ENCODE measurements around the gene GPR78.

GRCh38 chr4:8585721-8586212, 5.6 kb downstream of the GPR78 start:
- TF ChIP-seq CTCF (tag by site-specific recombination; IDR thresholded peaks at IDR 0.05), result no peak
- no peak for TF ChIP-seq ZNF24 (tag by site-specific recombination; IDR thresholded peaks at IDR 0.05)
- TF ChIP-seq PBX3 (CRISPR knock-in tag; IDR thresholded peaks at IDR 0.05), result no peak
- no peak for TF ChIP-seq TRIM28 (IDR thresholded peaks at IDR 0.05; ENCODE audit: borderline replicate concordance, low read length)
- TF ChIP-seq ELK4 (IDR thresholded peaks at IDR 0.05; ENCODE audit: borderline replicate concordance, low read depth, low read length), result no peak
- TF ChIP-seq ZNF169 (tag by site-specific recombination; IDR thresholded peaks at IDR 0.05), result no peak
- TF ChIP-seq ZNF549 (tag by site-specific recombination; IDR thresholded peaks at IDR 0.05), result no peak
- TF ChIP-seq ZNF18 (tag by site-specific recombination; IDR thresholded peaks at IDR 0.05), result no peak
- no peak for TF ChIP-seq ZBTB26 (tag by site-specific recombination; optimal IDR thresholded peaks at IDR 0.05)
- TF ChIP-seq FEZF1 (tag by site-specific recombination; IDR thresholded peaks at IDR 0.05), result no peak
- no peak for TF ChIP-seq PRDM4 (tag by site-specific recombination; IDR thresholded peaks at IDR 0.05)
- TF ChIP-seq ZFP41 (tag by site-specific recombination; IDR thresholded peaks at IDR 0.05; ENCODE audit: borderline replicate concordance), result no peak

Measured in HEK293 (cell line).